HCT116 (cell line): ENCODE measurements around the gene SHF. TPM values are rescaled to one million over a fixed set of nuclear protein-coding genes. Genes with fewer than 3 reads are reported as not detected.

ENCODE experiments used
- ATAC-seq: fragments of 200-7000 bp; cut with Tn5 transposase; 2 replicates; pipeline ENCODE4 v1.9.1; 2020; ENCODE audit warnings: mild to moderate bottlenecking, moderate library complexity
- BruUV-seq: library from RNA; stranded (reverse); fragments of 400-500 nt; replicated peaks from 2 replicates; lab custom pipeline; 2021; lab: Mats Ljungman, UMichigan
- CTCF ChIA-PET: fragments of 300-600 bp; sonication (Branson Sonifier 250); formaldehyde crosslinking; loops from one replicate; lab custom pipeline; 2021; ENCODE audit warnings: antibody characterized with exemption; lab: Charles Lee
- POLR2A ChIA-PET: fragments of 300-600, 350-600 bp; sonication (Branson Sonifier 250); formaldehyde crosslinking; loops from one replicate; lab custom pipeline; 2021; ENCODE audit warnings: antibody characterized with exemption; lab: Charles Lee
- RAD21 ChIA-PET, 2 experiments: fragments of 300-600 bp; sonication (Branson Sonifier 250); formaldehyde crosslinking; loops; one replicate each; lab custom pipeline; 2023; ENCODE audit warnings: low total read pairs in 2 of 2; ENCODE audit not compliant: uncharacterized antibody in 2 of 2, unreplicated experiment in 2 of 2, low non-redundant PET in 1 of 2; lab: Charles Lee
- DNase-seq: peaks from one replicate; pipeline ENCODE4 v3.0.0-alpha.2; 2010; ENCODE audit warnings: low read depth, low spot score
- H2AFZ ChIP-seq: fragments of 200-600 bp; shearing (Covaris generic), sonication (generic); 2 replicates; pipeline ENCODE4 v1.6.1; 2017; ENCODE audit warnings: low read depth, mixed run types, mixed read lengths, antibody characterized with exemption, low read length; ENCODE audit not compliant: poor library complexity, severe bottlenecking
- H3K27ac ChIP-seq: 2 replicates; pipeline ENCODE4 v1.5.1; 2012; ENCODE audit warnings: low read depth, low read length
- H3K27me3 ChIP-seq: fragments of 200-600 bp; sonication (generic); 2 replicates; pipeline ENCODE4 v1.6.1; 2016; ENCODE audit warnings: mixed run types, low read length, mixed read lengths; ENCODE audit not compliant: insufficient read depth
- H3K36me3 ChIP-seq, 2 experiments: fragments of 200-500 bp in 1 of 2; fragments of 200-600 bp in 1 of 2; sonication (Bioruptor generic) in 1 of 2; sonication (generic) in 1 of 2; 2 replicates each; pipeline versions ENCODE4 v1.5.1 to v1.6.1; 2014 to 2016; ENCODE audit warnings: low read length in 2 of 2, inconsistent platforms in 1 of 2, mixed read lengths in 1 of 2, mixed run types in 1 of 2; ENCODE audit not compliant: insufficient read depth in 2 of 2, control insufficient read depth in 1 of 2
- H3K4me1 ChIP-seq, 2 experiments: fragments of 200-600 bp in 1 of 2; sonication (generic) in 1 of 2; 2 replicates each; pipeline versions ENCODE4 v1.5.1 to v1.6.1; 2012 to 2017; ENCODE audit warnings: low read length in 2 of 2, inconsistent platforms in 1 of 2, mild to moderate bottlenecking in 1 of 2, mixed read lengths in 1 of 2, mixed run types in 1 of 2, moderate library complexity in 1 of 2; ENCODE audit not compliant: insufficient read depth in 2 of 2, control insufficient read depth in 1 of 2
- H3K4me2 ChIP-seq: fragments of 200-600 bp; sonication (generic); 2 replicates; pipeline ENCODE4 v1.6.1; 2017; ENCODE audit warnings: mixed run types, low read length, mixed read lengths
- H3K4me3 ChIP-seq, 2 experiments: fragments of 200-600 bp in 1 of 2; sonication (generic) in 1 of 2; replicated peaks in 1 of 2; 2 replicates each; pipeline ENCODE4 v1.5.1; 2011 to 2016; ENCODE audit warnings: low read length in 2 of 2, control low read depth in 1 of 2, low read depth in 1 of 2, mild to moderate bottlenecking in 1 of 2, mixed read lengths in 1 of 2, mixed run types in 1 of 2
- H3K79me2 ChIP-seq: fragments of 200-600 bp; sonication (generic); 2 replicates; pipeline ENCODE4 v1.6.1; 2017; ENCODE audit warnings: mild to moderate bottlenecking, mixed run types, low read length, moderate library complexity, mixed read lengths; ENCODE audit not compliant: insufficient read depth
- H3K9ac ChIP-seq: fragments of 200-600 bp; sonication (generic); 2 replicates; pipeline ENCODE4 v1.6.1; 2016; ENCODE audit warnings: low read length, mixed read lengths
- H3K9me2 ChIP-seq: fragments of 200-600 bp; sonication (generic), shearing (Covaris generic); 2 replicates; pipeline ENCODE4 v1.6.1; 2017; ENCODE audit warnings: mixed run types, mild to moderate bottlenecking, moderate library complexity; ENCODE audit not compliant: insufficient read depth
- H3K9me3 ChIP-seq, 2 experiments: fragments of 200-500 bp in 1 of 2; fragments of 200-600 bp in 1 of 2; sonication (Bioruptor generic) in 1 of 2; sonication (generic) in 1 of 2; 2 replicates each; pipeline ENCODE4 v1.6.1; 2014 to 2017; ENCODE audit warnings: low read length in 2 of 2, mixed read lengths in 2 of 2, inconsistent platforms in 1 of 2, low read depth in 1 of 2, mild to moderate bottlenecking in 1 of 2, mixed run types in 1 of 2, moderate library complexity in 1 of 2; ENCODE audit not compliant: control insufficient read depth in 1 of 2, insufficient read depth in 1 of 2
- H4K20me1 ChIP-seq: fragments of 200-600 bp; sonication (generic), shearing (Covaris generic); 2 replicates; pipeline ENCODE4 v1.6.1; 2017; ENCODE audit warnings: mixed run types, mild to moderate bottlenecking, moderate library complexity; ENCODE audit not compliant: insufficient read depth
- CTCF ChIP-seq, 3 experiments: fragments of 200-600 bp in 1 of 3; sonication (generic) in 1 of 3; IDR thresholded peaks in 2 of 3; conservative IDR thresholded peaks in 1 of 3; 2 replicates each; pipeline ENCODE4 v1.5.1; 2012 to 2017; ENCODE audit warnings: low read depth in 2 of 3, low read length in 2 of 3, antibody characterized with exemption in 1 of 3, borderline replicate concordance in 1 of 3, control low read depth in 1 of 3, mild to moderate bottlenecking in 1 of 3, mixed read lengths in 1 of 3, mixed run types in 1 of 3, moderate library complexity in 1 of 3; ENCODE audit not compliant: insufficient read depth in 1 of 3
- TCF7L2 ChIP-seq: IDR thresholded peaks from 2 replicates; pipeline ENCODE4 v1.7.0; 2011; ENCODE audit warnings: borderline replicate concordance, inconsistent platforms; ENCODE audit not compliant: insufficient read depth, insufficient read length; ENCODE audit errors: extremely low read depth
- YY1 ChIP-seq: IDR thresholded peaks from 2 replicates; pipeline ENCODE4 v1.6.1; 2011; ENCODE audit warnings: low read length, low read depth, moderate library complexity, mild to moderate bottlenecking; ENCODE audit not compliant: insufficient replicate concordance; ENCODE audit errors: extremely low read depth
- intact Hi-C: fragments of 100-400 bp; cut with micrococcal nuclease; formaldehyde crosslinking; loops from 2 replicates; pipeline ENCODE4 v1.10.0; 2022
- total RNA-seq: library from RNA; stranded (reverse); gene quantifications from one replicate; pipeline ENCODE4 v1.2.1, GENCODE V29; 2021; ENCODE audit not compliant: unreplicated experiment

The SHF gene
- total RNA-seq, 1 experiment from 2014 or later = 2.6 TPM

- Histone ChIP-seq H3K9ac (no peak overlapping the region), H3K4me3 (no peak overlapping the region), H3K27ac (no peak overlapping the region), H3K9me3 (no peaks in the 10 kb centered on the region), H4K20me1 (no peaks in the 10 kb centered on the region), H3K4me1 (no peaks in the 10 kb centered on the region), H2AFZ (no peak overlapping the region), H3K27me3 (no peaks in the 10 kb centered on the region), H3K79me2 (no peaks in the 10 kb centered on the region), H3K4me2 (no peak overlapping the region), H3K36me3 (no peaks in the 10 kb centered on the region), H3K9me2 (no peaks in the 10 kb centered on the region)
- BruUV-seq = no TSS peak
- ATAC-seq = peak; percentile 42; the same call in 1 of the 2 replicates
- CTCF ChIA-PET = interaction anchor here (0.8 kb wide), 1 partner anchor 21 kb away, joined by 3 read pairs; no protein-coding TSS in a partner anchor
- intact Hi-C loops = no loop called here
- POLR2A ChIA-PET = interaction anchor here (0.8 kb wide), 1 partner anchor 311 kb away, joined by 3 read pairs; no protein-coding TSS in a partner anchor
- TF ChIP-seq TCF7L2 = peak; percentile 44
- no peak for TF ChIP-seq YY1
- TF ChIP-seq CTCF (IDR thresholded peaks at IDR 0.05 in 2 of 3, conservative IDR thresholded peaks at IDR 0.05 in 1 of 3; ENCODE audit: borderline replicate concordance in 1 of 3, insufficient read depth in 1 of 3, low read depth in 2 of 3, low read length in 2 of 3) = peak in 1 of 3 experiments; percentile 12; a peak in 1 of 6 replicates
- RAD21 ChIA-PET = no interaction called here
- DNase-seq = no peak
Measured at GRCh38 chr15:45225506-45226273, 37.9 kb upstream of the SHF start.
